HG02973 (cell line): ENCODE data around the gene G2E3.
"Not testable (repeated sequence)": the region's sequence is repeated elsewhere in the genome, so short reads cannot be mapped to it uniquely, and the experiment has no call there.

Experiments
- ATAC-seq: cut with Tn5 transposase; IDR thresholded peaks from one replicate; pipeline ENCODE4 v1.9.1; 2021; ENCODE audit warnings: moderate library complexity; ENCODE audit not compliant: unreplicated experiment

G2E3 gene

GRCh38 chr14:30600922-30601918 lies 42.3 kb downstream of the G2E3 start:
- no peak for ATAC-seq

GRCh38 chr14:30603402-30603801 lies 44.4 kb downstream of the G2E3 start:
- ATAC-seq: no peak

GRCh38 chr14:30604696-30605095 lies 45.7 kb downstream of the G2E3 start:
- ATAC-seq: not testable (repeated sequence)

- ATAC-seq: no peak
Observed at GRCh38 chr14:30607156-30607780, 48.3 kb downstream of the G2E3 start.

- ATAC-seq: no peak
Observed at GRCh38 chr14:30608533-30609006, 49.6 kb downstream of the G2E3 start.

- ATAC-seq: no peak
Observed at GRCh38 chr14:30610787-30611343, 51.9 kb downstream of the G2E3 start.

- no peak for ATAC-seq
Observed at GRCh38 chr14:30614155-30614554, 55.2 kb downstream of the G2E3 start.

- ATAC-seq: peak; percentile 38
Observed at GRCh38 chr14:30620178-30620577, 61.2 kb downstream of the G2E3 start.

GRCh38 chr14:30621354-30621939 lies 62.5 kb downstream of the G2E3 start:
- ATAC-seq: no peak

GRCh38 chr14:30621940-30622830 lies 63.2 kb downstream of the G2E3 start, which contains the start of gene SCFD1:
Gene SCFD1 (plus strand): TSS chr14:30622319. CDS start chr14:30622339, 20 bp downstream.
- peak; percentile 93 for ATAC-seq

GRCh38 chr14:30623412-30624131 lies 64.6 kb downstream of the G2E3 start:
- no peak for ATAC-seq

- no peak for ATAC-seq
Observed at GRCh38 chr14:30624132-30624423, 65.1 kb downstream of the G2E3 start.

- no peak for ATAC-seq
Observed at GRCh38 chr14:30625533-30625932, 66.6 kb downstream of the G2E3 start.

- ATAC-seq: not testable (repeated sequence)
Observed at GRCh38 chr14:30629432-30629831, 70.5 kb downstream of the G2E3 start.

- no peak for ATAC-seq
Observed at GRCh38 chr14:30630248-30630647, 71.3 kb downstream of the G2E3 start.

- no peak for ATAC-seq
Observed at GRCh38 chr14:30632730-30633129, 73.8 kb downstream of the G2E3 start.

GRCh38 chr14:30638926-30639325 lies 80.0 kb downstream of the G2E3 start:
- no peak for ATAC-seq

- no peak for ATAC-seq
Observed at GRCh38 chr14:30641207-30641606, 82.2 kb downstream of the G2E3 start.

- not testable (repeated sequence) for ATAC-seq
Observed at GRCh38 chr14:30644462-30644861, 85.5 kb downstream of the G2E3 start.

- no peak for ATAC-seq
Observed at GRCh38 chr14:30645600-30645999, 86.6 kb downstream of the G2E3 start.
